Measurements from ENCODE around the gene SLF2. TPM values are rescaled to one million over a fixed set of nuclear protein-coding genes. Genes with fewer than 3 reads are reported as not detected.

SLF2 gene
- total and polyA plus RNA-seq, 2 of the 13 experiments (the other 11 are each of a cell fraction or from before 2014, with no cell fraction given) = 12.2 to 48.1 TPM

DNA sequence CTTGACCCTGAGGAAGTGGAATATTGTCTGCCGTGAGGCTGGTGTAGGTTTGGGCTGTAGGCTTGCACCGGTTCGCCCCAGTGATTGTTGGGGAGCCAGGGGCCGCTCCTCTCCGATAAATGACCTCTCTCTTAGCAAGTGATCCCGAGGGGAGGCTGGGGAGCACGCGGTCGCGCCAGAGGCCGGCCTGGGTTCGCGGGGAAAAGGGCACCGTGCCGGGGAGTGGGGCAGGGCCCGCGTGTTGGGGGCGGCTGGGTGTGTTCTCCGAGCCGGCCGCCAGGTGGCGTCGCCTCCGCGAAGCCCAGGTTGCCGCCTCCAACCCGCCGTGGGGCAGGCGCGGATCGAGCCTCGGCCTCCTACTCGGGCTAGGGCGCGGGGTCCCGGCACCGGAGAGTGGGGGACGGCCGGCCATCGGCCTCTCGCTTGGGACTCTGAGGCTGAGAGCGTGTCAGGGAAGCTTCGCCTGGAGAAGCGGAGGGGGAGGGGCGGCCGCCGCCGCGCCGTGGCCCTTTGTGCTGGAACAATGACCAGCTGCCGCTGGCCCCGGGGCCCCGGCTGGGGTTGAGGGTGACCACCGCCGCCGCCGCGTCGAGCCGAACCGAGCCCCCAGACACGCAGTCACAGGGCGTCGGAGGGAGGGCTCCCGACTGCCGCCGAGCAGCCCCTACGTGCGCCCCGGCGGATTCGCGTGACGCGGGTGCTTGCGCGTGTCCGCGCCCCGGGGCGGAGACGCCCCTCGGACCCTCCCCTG, 86.4 kb downstream of the SLF2 start (continued):
- TF ChIP-seq, protein P1, sequence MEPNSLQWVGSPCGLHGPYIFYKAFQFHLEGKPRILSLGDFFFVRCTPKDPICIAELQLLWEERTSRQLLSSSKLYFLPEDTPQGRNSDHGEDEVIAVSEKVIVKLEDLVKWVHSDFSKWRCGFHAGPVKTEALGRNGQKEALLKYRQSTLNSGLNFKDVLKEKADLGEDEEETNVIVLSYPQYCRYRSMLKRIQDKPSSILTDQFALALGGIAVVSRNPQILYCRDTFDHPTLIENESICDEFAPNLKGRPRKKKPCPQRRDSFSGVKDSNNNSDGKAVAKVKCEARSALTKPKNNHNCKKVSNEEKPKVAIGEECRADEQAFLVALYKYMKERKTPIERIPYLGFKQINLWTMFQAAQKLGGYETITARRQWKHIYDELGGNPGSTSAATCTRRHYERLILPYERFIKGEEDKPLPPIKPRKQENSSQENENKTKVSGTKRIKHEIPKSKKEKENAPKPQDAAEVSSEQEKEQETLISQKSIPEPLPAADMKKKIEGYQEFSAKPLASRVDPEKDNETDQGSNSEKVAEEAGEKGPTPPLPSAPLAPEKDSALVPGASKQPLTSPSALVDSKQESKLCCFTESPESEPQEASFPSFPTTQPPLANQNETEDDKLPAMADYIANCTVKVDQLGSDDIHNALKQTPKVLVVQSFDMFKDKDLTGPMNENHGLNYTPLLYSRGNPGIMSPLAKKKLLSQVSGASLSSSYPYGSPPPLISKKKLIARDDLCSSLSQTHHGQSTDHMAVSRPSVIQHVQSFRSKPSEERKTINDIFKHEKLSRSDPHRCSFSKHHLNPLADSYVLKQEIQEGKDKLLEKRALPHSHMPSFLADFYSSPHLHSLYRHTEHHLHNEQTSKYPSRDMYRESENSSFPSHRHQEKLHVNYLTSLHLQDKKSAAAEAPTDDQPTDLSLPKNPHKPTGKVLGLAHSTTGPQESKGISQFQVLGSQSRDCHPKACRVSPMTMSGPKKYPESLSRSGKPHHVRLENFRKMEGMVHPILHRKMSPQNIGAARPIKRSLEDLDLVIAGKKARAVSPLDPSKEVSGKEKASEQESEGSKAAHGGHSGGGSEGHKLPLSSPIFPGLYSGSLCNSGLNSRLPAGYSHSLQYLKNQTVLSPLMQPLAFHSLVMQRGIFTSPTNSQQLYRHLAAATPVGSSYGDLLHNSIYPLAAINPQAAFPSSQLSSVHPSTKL (CRISPR knock-in tag; IDR thresholded peaks at IDR 0.05) = peak; percentile 63; the same call in 1 of the 2 replicates
- TF ChIP-seq FOXA3 (CRISPR knock-in tag; IDR thresholded peaks at IDR 0.05) = 0 out of 2 replicates have a peak, but pooled peaks have one; percentile 19
- TF ChIP-seq, protein P2, sequence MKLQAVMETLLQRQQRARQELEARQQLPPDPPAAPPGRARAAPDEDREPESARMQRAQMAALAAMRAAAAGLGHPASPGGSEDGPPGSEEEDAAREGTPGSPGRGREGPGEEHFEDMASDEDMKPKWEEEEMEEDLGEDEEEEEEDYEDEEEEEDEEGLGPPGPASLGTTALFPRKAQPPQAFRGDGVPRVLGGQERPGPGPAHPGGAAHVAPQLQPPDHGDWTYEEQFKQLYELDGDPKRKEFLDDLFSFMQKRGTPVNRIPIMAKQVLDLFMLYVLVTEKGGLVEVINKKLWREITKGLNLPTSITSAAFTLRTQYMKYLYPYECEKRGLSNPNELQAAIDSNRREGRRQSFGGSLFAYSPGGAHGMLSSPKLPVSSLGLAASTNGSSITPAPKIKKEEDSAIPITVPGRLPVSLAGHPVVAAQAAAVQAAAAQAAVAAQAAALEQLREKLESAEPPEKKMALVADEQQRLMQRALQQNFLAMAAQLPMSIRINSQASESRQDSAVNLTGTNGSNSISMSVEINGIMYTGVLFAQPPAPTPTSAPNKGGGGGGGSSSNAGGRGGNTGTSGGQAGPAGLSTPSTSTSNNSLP (IDR thresholded peaks at IDR 0.05; ENCODE audit: low read depth, low read length) = no peak
- peak; percentile 76; the same call in 1 of the 2 replicates for TF ChIP-seq MEIS1 (CRISPR knock-in tag; IDR thresholded peaks at IDR 0.05; ENCODE audit: borderline replicate concordance)
- no peak for TF ChIP-seq PLRG1 (conservative IDR thresholded peaks at IDR 0.05)
- peak; percentile 54; the same call in 1 of the 2 replicates for TF ChIP-seq ZNF20 (CRISPR knock-in tag; IDR thresholded peaks at IDR 0.05)
- TF ChIP-seq SIX1 (CRISPR knock-in tag; IDR thresholded peaks at IDR 0.05; ENCODE audit: borderline replicate concordance) = 0 out of 2 replicates have a peak, but pooled peaks have one; percentile 16
- peak; percentile 13; the same call in 1 of the 2 replicates for TF ChIP-seq ATF7-NPFF (CRISPR knock-in tag; IDR thresholded peaks at IDR 0.05; ENCODE audit: low read depth)
- TF ChIP-seq PPARG (CRISPR knock-in tag; conservative IDR thresholded peaks at IDR 0.05) = peak; percentile 59; the same call in 1 of the 2 replicates
- peak; percentile 71 for TF ChIP-seq POLR2G (IDR thresholded peaks at IDR 0.05; ENCODE audit: low read depth, low read length)
- TF ChIP-seq NFATC3 (CRISPR knock-in tag; IDR thresholded peaks at IDR 0.05) = no peak
- peak; percentile 69; the same call in 1 of the 2 replicates for TF ChIP-seq NFKB2 (CRISPR knock-in tag; IDR thresholded peaks at IDR 0.05; ENCODE audit: borderline replicate concordance)
- TF ChIP-seq, protein P3, sequence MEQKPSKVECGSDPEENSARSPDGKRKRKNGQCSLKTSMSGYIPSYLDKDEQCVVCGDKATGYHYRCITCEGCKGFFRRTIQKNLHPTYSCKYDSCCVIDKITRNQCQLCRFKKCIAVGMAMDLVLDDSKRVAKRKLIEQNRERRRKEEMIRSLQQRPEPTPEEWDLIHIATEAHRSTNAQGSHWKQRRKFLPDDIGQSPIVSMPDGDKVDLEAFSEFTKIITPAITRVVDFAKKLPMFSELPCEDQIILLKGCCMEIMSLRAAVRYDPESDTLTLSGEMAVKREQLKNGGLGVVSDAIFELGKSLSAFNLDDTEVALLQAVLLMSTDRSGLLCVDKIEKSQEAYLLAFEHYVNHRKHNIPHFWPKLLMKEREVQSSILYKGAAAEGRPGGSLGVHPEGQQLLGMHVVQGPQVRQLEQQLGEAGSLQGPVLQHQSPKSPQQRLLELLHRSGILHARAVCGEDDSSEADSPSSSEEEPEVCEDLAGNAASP (CRISPR knock-in tag; IDR thresholded peaks at IDR 0.05; ENCODE audit: borderline replicate concordance) = peak; percentile 17; the same call in 1 of the 2 replicates
- TF ChIP-seq, protein P4, sequence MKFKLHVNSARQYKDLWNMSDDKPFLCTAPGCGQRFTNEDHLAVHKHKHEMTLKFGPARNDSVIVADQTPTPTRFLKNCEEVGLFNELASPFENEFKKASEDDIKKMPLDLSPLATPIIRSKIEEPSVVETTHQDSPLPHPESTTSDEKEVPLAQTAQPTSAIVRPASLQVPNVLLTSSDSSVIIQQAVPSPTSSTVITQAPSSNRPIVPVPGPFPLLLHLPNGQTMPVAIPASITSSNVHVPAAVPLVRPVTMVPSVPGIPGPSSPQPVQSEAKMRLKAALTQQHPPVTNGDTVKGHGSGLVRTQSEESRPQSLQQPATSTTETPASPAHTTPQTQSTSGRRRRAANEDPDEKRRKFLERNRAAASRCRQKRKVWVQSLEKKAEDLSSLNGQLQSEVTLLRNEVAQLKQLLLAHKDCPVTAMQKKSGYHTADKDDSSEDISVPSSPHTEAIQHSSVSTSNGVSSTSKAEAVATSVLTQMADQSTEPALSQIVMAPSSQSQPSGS (CRISPR knock-in tag; IDR thresholded peaks at IDR 0.05) = 0 out of 2 replicates have a peak, but pooled peaks have one; percentile 9
- TF ChIP-seq, protein P5, sequence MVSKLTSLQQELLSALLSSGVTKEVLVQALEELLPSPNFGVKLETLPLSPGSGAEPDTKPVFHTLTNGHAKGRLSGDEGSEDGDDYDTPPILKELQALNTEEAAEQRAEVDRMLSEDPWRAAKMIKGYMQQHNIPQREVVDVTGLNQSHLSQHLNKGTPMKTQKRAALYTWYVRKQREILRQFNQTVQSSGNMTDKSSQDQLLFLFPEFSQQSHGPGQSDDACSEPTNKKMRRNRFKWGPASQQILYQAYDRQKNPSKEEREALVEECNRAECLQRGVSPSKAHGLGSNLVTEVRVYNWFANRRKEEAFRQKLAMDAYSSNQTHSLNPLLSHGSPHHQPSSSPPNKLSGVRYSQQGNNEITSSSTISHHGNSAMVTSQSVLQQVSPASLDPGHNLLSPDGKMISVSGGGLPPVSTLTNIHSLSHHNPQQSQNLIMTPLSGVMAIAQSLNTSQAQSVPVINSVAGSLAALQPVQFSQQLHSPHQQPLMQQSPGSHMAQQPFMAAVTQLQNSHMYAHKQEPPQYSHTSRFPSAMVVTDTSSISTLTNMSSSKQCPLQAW (CRISPR knock-in tag; IDR thresholded peaks at IDR 0.05) = peak; percentile 41; the same call in 1 of the 2 replicates
- TF ChIP-seq ZNF660 (CRISPR knock-in tag; IDR thresholded peaks at IDR 0.05; ENCODE audit: borderline replicate concordance, low read depth) = no peak
- no peak for TF ChIP-seq RARG (CRISPR knock-in tag; IDR thresholded peaks at IDR 0.05; ENCODE audit: low read depth)
- TF ChIP-seq HDAC2 (CRISPR knock-in tag; IDR thresholded peaks at IDR 0.05) = no peak; the same call in 1 of the 2 replicates

Measured in HepG2 (cell line).